ENCODE results near the gene WDR47. TPM values are rescaled to one million over a fixed set of nuclear protein-coding genes. Genes with fewer than 3 reads are reported as not detected.
"Not testable (repeated sequence)": the region's sequence is repeated elsewhere in the genome, so short reads cannot be mapped to it uniquely, and the experiment has no call there.

The WDR47 gene
- total RNA-seq, 1 donor from 2014 or later: 25.2 TPM

GRCh38 chr1:109040989-109041620 lies 797 bp downstream of the WDR47 start:
- TF ChIP-seq CTCF (IDR thresholded peaks at IDR 0.05): no peak
- Mint-ChIP-seq H3K4me3 (ENCODE audit: unreplicated experiment) (peak overlapping the region; percentile 87), H3K4me1 (ENCODE audit: unreplicated experiment) (peaks cover 11% of the 10 kb centered on the region), H3K27me3 (ENCODE audit: unreplicated experiment) (no peaks in the 10 kb centered on the region), H3K9me3 (ENCODE audit: unreplicated experiment) (no peaks in the 10 kb centered on the region), H3K27ac (ENCODE audit: unreplicated experiment) (peak overlapping the region; percentile 83), H3K36me3 (ENCODE audit: unreplicated experiment) (no peaks in the 10 kb centered on the region)
- DNase-seq (ENCODE audit: extremely low spot score, unreplicated experiment): peak; percentile 83

- Mint-ChIP-seq H3K36me3 (ENCODE audit: unreplicated experiment) (no peaks in the 10 kb centered on the region), H3K9me3 (ENCODE audit: unreplicated experiment) (no peaks in the 10 kb centered on the region), H3K27me3 (ENCODE audit: unreplicated experiment) (no peaks in the 10 kb centered on the region), H3K27ac (ENCODE audit: unreplicated experiment) (peak overlapping the region; percentile 83), H3K4me3 (ENCODE audit: unreplicated experiment) (peak overlapping the region; percentile 87), H3K4me1 (ENCODE audit: unreplicated experiment) (peaks cover 11% of the 10 kb centered on the region)
- DNase-seq (ENCODE audit: extremely low spot score, unreplicated experiment): no peak
- no peak for TF ChIP-seq CTCF (IDR thresholded peaks at IDR 0.05)
Observed at GRCh38 chr1:109040627-109040988, 1.3 kb downstream of the WDR47 start.

DNA sequence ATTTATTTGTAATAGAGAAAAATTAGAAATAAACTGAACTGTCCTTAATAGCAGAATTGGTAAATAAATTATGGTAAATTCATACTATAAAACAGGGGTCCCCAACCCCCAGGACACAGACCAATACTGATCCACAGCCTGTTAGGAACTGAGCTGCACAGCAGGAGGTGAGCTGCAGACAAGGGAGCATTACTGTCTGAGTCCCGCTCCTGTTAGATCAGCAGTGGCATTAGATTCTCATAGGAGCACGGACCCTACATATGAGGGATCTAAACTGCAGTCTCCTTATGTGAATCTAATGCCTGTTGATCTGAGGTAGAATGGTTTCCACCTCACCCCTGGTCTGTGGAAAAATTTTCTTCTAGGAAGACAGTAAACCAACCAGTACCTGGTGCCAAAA lies 7.5 kb downstream of the WDR47 start:
- Mint-ChIP-seq H3K9me3 (ENCODE audit: unreplicated experiment) (no peaks in the 10 kb centered on the region), H3K4me3 (ENCODE audit: unreplicated experiment) (no peak overlapping the region), H3K27ac (ENCODE audit: unreplicated experiment) (peak overlapping the region; percentile 1), H3K4me1 (ENCODE audit: unreplicated experiment) (no peaks in the 10 kb centered on the region), H3K36me3 (ENCODE audit: unreplicated experiment) (no peaks in the 10 kb centered on the region), H3K27me3 (ENCODE audit: unreplicated experiment) (no peaks in the 10 kb centered on the region)
- TF ChIP-seq CTCF (IDR thresholded peaks at IDR 0.05): no peak
- DNase-seq (ENCODE audit: extremely low spot score, unreplicated experiment): peak; percentile 27

DNA sequence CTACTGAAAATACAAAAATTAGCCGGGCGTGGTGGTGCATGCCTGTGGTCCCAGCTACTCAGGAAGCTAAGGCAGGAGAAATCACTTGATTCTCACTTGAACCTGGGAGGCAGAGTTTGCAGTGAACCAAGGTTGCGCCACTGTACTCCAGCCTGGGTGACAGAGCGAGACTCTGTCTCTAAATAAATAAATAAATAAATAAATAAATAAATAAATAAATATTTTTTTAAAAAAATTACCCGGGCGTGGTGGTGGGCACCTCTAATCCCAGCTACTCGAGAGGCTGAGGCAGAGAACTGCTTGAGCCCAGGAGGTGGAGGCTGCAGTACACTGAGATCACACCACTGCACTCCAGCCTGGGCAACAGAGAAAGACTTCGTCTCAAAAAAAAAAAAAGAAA lies 12.4 kb downstream of the WDR47 start:
- H3K4me1 Mint-ChIP-seq (ENCODE audit: unreplicated experiment); H3K27me3 Mint-ChIP-seq (ENCODE audit: unreplicated experiment); DNase-seq (ENCODE audit: extremely low spot score, unreplicated experiment); H3K27ac Mint-ChIP-seq (ENCODE audit: unreplicated experiment); H3K9me3 Mint-ChIP-seq (ENCODE audit: unreplicated experiment); H3K36me3 Mint-ChIP-seq (ENCODE audit: unreplicated experiment); H3K4me3 Mint-ChIP-seq (ENCODE audit: unreplicated experiment): not testable (repeated sequence)

GRCh38 chr1:109027841-109028240 lies 14.1 kb downstream of the WDR47 start:
- Mint-ChIP-seq H3K4me3 (ENCODE audit: unreplicated experiment) (no peak overlapping the region), H3K27me3 (ENCODE audit: unreplicated experiment) (no peaks in the 10 kb centered on the region), H3K36me3 (ENCODE audit: unreplicated experiment) (peaks cover 5% of the 10 kb centered on the region), H3K27ac (ENCODE audit: unreplicated experiment) (no peak overlapping the region), H3K4me1 (ENCODE audit: unreplicated experiment) (no peaks in the 10 kb centered on the region), H3K9me3 (ENCODE audit: unreplicated experiment) (no peaks in the 10 kb centered on the region)
- DNase-seq (ENCODE audit: extremely low spot score, unreplicated experiment): no peak
- peak; percentile 25 for TF ChIP-seq CTCF (IDR thresholded peaks at IDR 0.05)

GRCh38 chr1:109025694-109026093 lies 16.2 kb downstream of the WDR47 start:
- Mint-ChIP-seq H3K27me3 (ENCODE audit: unreplicated experiment) (no peaks in the 10 kb centered on the region), H3K36me3 (ENCODE audit: unreplicated experiment) (peaks cover 10% of the 10 kb centered on the region), H3K4me3 (ENCODE audit: unreplicated experiment) (no peak overlapping the region), H3K4me1 (ENCODE audit: unreplicated experiment) (no peaks in the 10 kb centered on the region), H3K27ac (ENCODE audit: unreplicated experiment) (no peak overlapping the region), H3K9me3 (ENCODE audit: unreplicated experiment) (no peaks in the 10 kb centered on the region)
- DNase-seq (ENCODE audit: extremely low spot score, unreplicated experiment): no peak
- TF ChIP-seq CTCF (IDR thresholded peaks at IDR 0.05): no peak

All from osteocyte (in vitro differentiated cells).